ENCODE measurements around the gene KIAA0825.

Gene KIAA0825

GRCh38 chr5:94281236-94281801, 337.1 kb downstream of the KIAA0825 start:
- DNase-seq = no peak

DNA sequence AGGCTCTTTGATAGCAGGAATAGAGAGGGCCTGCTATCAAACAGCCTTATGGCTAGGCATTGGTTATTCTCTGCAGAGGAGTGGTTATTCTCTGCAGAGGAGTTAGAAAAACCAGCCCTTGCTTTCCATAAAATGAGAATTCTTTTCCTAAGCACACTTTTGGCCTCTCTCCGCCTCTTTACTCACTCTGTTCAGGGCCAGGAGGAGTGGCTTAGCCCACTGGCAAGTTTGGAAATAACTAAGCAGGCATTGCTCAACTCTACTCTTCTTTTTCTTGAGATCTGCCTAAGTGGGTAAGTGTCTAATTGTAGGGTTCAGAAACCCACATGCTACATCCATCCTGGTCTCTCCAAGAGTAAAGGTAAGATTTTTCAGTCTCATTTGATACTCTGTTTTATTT, 341.7 kb downstream of the KIAA0825 start:
- DNase-seq = no peak

- no peak for DNase-seq
These were observed 342.4 kb downstream of the KIAA0825 start for GRCh38 chr5:94276048-94276447.

GRCh38 chr5:94274707-94275106, 343.7 kb downstream of the KIAA0825 start:
- no peak for DNase-seq

DNA sequence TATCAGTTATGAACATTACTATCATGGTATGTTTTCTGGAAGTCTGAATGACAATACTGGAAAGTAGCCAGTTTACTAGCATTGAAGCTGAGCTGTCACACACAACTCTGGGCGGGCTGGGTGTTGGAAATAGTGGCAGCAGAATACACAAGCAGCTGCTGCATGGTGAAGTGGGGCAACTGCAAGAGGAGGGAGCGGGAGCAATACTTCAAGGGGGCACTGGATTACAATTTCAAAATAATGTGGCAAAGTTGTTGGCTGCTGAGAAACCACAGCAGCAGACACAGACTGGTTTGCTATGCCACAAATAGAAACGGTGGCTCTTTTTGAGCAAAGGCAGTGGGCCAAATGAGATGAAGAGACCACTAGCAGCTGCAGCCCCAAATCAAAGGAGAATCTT, 350.2 kb downstream of the KIAA0825 start:
- no peak for DNase-seq

- DNase-seq = no peak
These were observed 351.0 kb downstream of the KIAA0825 start for GRCh38 chr5:94267350-94267899.

GRCh38 chr5:94266170-94266569, 352.2 kb downstream of the KIAA0825 start:
- no peak for DNase-seq

DNA sequence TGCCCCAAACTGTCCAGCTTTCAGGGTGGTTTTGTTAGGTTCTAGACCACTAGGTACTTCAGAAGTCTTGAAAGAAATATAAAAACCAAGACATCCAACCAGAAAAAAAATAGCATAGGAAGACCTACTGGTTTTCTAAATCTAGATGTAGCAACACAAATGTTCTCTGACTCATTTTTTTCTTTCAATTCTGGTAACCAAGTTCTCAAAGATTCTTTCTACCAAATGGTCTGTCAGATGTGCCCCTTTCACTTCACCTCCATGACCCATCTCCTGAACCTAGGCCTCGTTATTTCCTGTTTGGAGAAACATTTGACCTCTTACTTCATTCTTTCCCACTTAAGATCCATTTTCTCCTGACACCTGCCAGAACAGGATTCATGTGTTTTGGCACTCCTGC, 355.3 kb downstream of the KIAA0825 start:
- no peak for DNase-seq

DNA sequence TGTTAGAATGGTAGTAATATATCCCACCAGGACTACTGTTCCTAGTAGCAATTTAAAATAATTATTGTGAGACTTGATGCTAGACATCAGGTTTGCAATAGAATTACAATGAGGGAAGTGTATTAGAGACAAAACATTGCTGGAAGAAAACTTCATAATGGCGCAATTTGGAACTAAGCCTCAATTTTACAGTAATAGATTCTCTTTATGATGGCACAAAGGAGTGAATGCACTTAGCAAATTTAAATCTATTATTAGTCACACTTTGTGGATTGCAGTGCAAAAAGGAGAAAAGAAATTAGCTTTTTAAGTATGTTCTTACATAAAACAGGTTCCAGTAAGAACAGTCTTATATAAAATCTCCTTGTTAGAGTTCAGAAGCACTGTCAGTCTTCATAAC, 358.3 kb downstream of the KIAA0825 start:
- DNase-seq = no peak

GRCh38 chr5:94254214-94254613, 364.2 kb downstream of the KIAA0825 start:
- no peak for DNase-seq

DNA sequence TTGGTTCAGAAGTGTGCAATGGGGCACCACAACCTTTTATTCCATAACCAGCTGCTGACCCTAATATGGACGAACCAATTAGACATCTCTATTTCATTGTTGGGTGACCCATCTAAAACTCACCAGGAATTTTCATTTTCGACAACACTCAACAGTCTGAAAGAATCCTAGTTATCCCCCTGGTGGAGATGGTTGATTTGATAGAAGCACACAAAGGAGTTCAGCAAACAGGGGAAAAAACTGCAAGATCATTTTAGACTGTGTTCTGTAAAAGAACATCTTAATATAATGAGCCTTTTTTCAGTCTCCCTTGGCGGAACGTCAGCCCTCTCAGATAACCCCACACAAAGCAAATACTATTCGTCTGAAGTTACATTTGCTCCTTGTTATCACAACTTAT, 367.4 kb downstream of the KIAA0825 start:
- no peak for DNase-seq

GRCh38 chr5:94249430-94249829, 369.0 kb downstream of the KIAA0825 start:
- no peak for DNase-seq

- DNase-seq = no peak
These were observed 370.1 kb downstream of the KIAA0825 start for GRCh38 chr5:94248175-94248875.

GRCh38 chr5:94245608-94246007, 372.8 kb downstream of the KIAA0825 start:
- DNase-seq = no peak

GRCh38 chr5:94244921-94245320, 373.5 kb downstream of the KIAA0825 start:
- no peak for DNase-seq

DNA sequence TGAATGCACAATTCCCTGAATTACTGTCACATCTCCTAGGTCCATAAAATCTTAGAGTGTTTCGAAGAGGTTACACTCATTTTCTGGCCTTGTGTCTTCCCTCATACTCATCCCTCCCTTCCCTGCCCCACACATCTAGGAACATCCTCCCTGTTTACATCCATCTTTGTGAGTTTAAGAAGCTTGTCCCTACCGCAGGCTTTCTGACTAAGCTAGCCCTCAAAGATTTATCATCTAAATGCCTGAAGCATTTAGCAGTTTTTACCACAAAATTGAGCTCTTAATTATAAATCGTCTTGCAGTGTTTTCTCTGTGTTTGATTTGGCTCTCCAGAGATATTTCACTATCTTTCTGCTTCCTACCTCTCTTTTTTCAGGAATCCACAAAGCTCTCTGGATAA, 374.8 kb downstream of the KIAA0825 start:
- no peak for DNase-seq

DNA sequence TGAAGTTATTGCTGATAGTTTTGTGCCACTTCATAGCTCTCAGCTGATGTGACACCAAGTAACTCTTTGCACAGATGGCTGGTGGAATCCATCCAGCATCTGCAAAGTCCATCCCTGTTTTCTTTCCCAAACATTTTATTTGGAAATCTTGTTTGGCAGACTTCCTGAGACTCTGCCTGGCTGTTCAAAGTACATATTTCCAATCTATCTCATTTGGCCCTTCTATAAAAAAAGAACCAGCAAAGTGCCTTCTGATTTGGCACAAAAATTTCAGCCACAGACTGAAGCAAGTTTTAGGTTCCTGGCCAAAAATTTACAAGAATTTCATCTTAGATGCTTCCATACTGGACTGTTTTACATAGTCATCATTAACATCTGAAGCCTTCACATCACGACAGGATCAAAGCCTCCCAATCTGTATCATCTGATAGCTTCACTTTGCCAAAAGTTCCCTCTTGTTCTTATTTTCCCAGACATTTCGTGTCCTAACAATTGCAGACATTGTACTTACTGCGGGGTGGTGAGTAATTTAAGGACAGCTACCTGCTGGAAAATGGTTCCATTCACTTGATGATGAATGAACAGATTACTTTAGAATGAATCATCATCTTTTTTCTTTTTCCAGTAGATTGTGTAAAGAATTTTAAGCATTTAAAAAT, 377.3 kb downstream of the KIAA0825 start:
- DNase-seq = no peak

DNA sequence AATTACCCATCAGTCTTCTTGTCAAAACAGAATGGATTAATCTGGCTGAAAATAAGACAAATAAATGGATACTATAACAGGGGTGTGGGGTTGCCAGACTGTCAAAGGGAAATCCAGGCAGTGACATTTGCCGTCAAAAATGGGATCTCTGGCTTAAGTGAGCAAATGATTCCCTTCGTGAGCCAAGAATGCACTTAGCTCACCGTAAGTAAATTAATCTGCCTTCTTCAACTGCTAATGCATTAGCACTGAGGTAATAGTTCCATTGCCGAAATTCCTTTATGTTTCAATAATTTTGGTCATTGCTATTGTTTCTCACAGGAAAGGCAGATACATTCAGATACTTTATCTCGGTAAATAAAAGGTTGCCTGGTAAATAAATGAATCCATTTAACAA, 377.8 kb downstream of the KIAA0825 start:
- DNase-seq = no peak

GRCh38 chr5:94240134-94240533, 378.3 kb downstream of the KIAA0825 start:
- DNase-seq = no peak

GRCh38 chr5:94239266-94239665, 379.1 kb downstream of the KIAA0825 start:
- DNase-seq = no peak

GRCh38 chr5:94234987-94235386, 383.4 kb downstream of the KIAA0825 start:
- DNase-seq = no peak

DNA sequence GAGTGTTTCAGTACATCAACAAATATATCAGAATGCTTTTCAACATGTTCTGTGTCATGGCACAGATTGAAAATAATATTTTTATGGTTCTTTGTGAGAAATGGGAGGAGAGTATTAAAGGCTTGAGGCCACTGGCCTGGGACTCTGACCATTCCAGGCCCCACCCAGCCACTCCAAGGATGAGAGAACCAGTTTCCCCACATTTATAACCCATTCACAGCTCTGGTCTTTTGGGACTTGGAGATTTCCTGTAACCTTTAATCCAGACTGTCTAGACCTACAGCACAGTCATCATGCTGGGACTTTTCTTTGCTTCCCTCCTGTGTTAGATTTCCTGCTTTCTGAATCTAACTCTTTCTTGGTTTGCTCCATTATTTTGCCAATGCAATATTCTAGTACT, 389.6 kb downstream of the KIAA0825 start:
- DNase-seq = no peak

- no peak for DNase-seq
These were observed 395.2 kb downstream of the KIAA0825 start for GRCh38 chr5:94223235-94223634.

- DNase-seq = no peak
These were observed 400.0 kb downstream of the KIAA0825 start for GRCh38 chr5:94218374-94218773.

Data from activated gamma-delta T cell treated with Interleukin-2 at 50 U/mL for 16 hours (primary cell).